ENCODE data around the gene SOX8. TPM values are rescaled to one million over a fixed set of nuclear protein-coding genes. Genes with fewer than 3 reads are reported as not detected.
A peak's percentile ranks its signal among the peaks of the same experiment; 100 is the strongest.

The SOX8 gene
- total RNA-seq, 1 experiment from 2014 or later = not detected

DNA sequence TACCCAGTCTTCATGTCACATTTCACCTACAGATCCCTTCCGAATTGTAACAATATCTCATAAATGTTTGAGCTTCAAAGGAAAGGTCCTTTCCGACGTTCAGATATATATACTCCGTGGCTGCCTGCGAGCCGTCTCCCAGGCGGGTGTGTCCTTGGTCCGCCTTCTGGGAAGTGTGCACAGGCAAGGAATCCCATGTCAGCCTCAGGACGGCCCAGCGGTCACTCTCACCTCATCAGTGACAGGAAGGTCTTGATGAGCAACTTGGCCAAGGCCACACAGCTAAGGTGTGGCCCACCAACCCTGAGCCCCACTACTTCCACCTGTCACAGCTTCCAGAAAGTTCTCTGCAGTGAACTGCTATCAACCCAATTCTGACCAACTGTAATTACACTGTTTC is 15.1 kb upstream of the SOX8 start:
- TF ChIP-seq CTCF (IDR thresholded peaks at IDR 0.05; ENCODE audit: unreplicated experiment) = no peak
- no peak overlapping the region for H3K4me3 Mint-ChIP-seq (ENCODE audit: unreplicated experiment)
- intact Hi-C loops (cut with micrococcal nuclease) = no loop called here
- peaks cover 6% of the 10 kb centered on the region for H3K36me3 Mint-ChIP-seq (ENCODE audit: insufficient read depth, unreplicated experiment)
- peaks cover 17% of the 10 kb centered on the region for H3K9me3 Mint-ChIP-seq (ENCODE audit: unreplicated experiment)
- H3K27me3 Mint-ChIP-seq (ENCODE audit: insufficient read depth, unreplicated experiment) = no peaks in the 10 kb centered on the region
- H3K4me1 Mint-ChIP-seq (ENCODE audit: insufficient read depth, unreplicated experiment) = no peaks in the 10 kb centered on the region
- ChIA-PET POLR2A (no interaction called here), CTCF (no interaction called here)
- BruUV-seq (replicated peaks) = no TSS peak
- H3K27ac Mint-ChIP-seq (ENCODE audit: low read depth, unreplicated experiment) = no peak overlapping the region
- no peak for DNase-seq (ENCODE audit: unreplicated experiment)

DNA sequence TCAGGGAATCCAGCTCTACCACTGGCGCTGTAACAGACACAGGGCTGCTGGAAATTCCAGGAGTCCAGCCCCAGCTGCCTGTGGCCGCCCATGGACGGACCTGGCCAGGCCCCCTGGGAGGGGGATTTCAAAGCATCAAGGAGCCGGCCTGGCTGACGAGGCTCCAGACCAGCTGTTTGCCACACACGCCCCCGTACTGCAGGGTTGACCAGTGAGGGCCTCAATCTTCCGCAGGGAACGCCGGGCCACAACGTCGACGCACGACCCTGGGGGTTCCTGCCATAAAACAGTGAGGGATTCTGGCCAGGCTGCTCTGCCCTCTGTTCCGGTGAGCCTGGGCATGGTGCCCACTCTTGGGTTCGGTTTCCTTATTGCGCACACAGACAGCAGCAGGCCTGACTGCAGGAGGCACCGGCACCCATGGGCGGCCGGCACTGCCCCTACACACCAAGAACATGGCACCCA is 14.5 kb upstream of the SOX8 start:
- intact Hi-C loops (cut with micrococcal nuclease) = no loop called here
- Mint-ChIP-seq H3K9me3 (ENCODE audit: unreplicated experiment) (peaks cover 17% of the 10 kb centered on the region), H3K4me3 (ENCODE audit: unreplicated experiment) (no peak overlapping the region), H3K36me3 (ENCODE audit: insufficient read depth, unreplicated experiment) (peaks cover 6% of the 10 kb centered on the region), H3K4me1 (ENCODE audit: insufficient read depth, unreplicated experiment) (no peaks in the 10 kb centered on the region), H3K27ac (ENCODE audit: low read depth, unreplicated experiment) (no peak overlapping the region), H3K27me3 (ENCODE audit: insufficient read depth, unreplicated experiment) (no peaks in the 10 kb centered on the region)
- ChIA-PET CTCF (no interaction called here), POLR2A (no interaction called here)
- no peak for TF ChIP-seq CTCF (IDR thresholded peaks at IDR 0.05; ENCODE audit: unreplicated experiment)
- no TSS peak for BruUV-seq (replicated peaks)
- DNase-seq (ENCODE audit: unreplicated experiment) = no peak

- TF ChIP-seq CTCF (IDR thresholded peaks at IDR 0.05; ENCODE audit: unreplicated experiment) = no peak
- Mint-ChIP-seq H3K4me3 (ENCODE audit: unreplicated experiment) (no peak overlapping the region), H3K4me1 (ENCODE audit: insufficient read depth, unreplicated experiment) (no peaks in the 10 kb centered on the region), H3K27me3 (ENCODE audit: insufficient read depth, unreplicated experiment) (no peaks in the 10 kb centered on the region), H3K36me3 (ENCODE audit: insufficient read depth, unreplicated experiment) (peaks cover 6% of the 10 kb centered on the region), H3K27ac (ENCODE audit: low read depth, unreplicated experiment) (no peak overlapping the region), H3K9me3 (ENCODE audit: unreplicated experiment) (peaks cover 17% of the 10 kb centered on the region)
- POLR2A ChIA-PET = no interaction called here
- no TSS peak for BruUV-seq (replicated peaks)
- CTCF ChIA-PET = interaction anchor here (0.9 kb wide), 1 partner anchor 90 kb away, joined by 3 read pairs; no protein-coding TSS in a partner anchor
- intact Hi-C loops (cut with micrococcal nuclease) = no loop called here
- no peak for DNase-seq (ENCODE audit: unreplicated experiment)
These were observed 13.8 kb upstream of the SOX8 start for GRCh38 chr16:967546-968295.

DNA sequence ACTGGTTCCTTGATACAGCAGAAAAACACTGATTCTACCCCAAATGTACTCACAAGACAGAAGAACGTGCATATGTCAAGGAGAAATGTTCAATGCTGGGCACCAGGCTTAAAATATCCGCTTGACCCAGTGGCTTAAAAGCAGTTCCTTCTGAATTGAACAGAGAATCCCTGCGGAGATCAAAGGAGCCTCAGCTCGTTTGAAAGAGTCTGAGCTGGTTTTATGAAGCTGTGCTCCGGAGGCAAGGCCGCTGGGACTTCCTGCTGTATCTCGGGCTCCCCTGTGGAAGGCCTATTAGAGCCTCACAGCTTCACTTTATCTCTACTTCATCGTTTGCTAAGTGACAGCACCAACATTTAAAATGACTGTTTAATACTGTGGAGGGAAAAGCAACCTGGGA is 12.9 kb upstream of the SOX8 start:
- ChIA-PET CTCF (interaction anchor here (0.9 to 1.0 kb wide), 2 partner anchors 89 kb away, joined by 3 read pairs; no protein-coding TSS in a partner anchor), POLR2A (no interaction called here)
- DNase-seq (ENCODE audit: unreplicated experiment) = no peak
- H3K36me3 Mint-ChIP-seq (ENCODE audit: insufficient read depth, unreplicated experiment) = peaks cover 6% of the 10 kb centered on the region
- no peaks in the 10 kb centered on the region for H3K27me3 Mint-ChIP-seq (ENCODE audit: insufficient read depth, unreplicated experiment)
- BruUV-seq (replicated peaks) = no TSS peak
- TF ChIP-seq CTCF (IDR thresholded peaks at IDR 0.05; ENCODE audit: unreplicated experiment) = no peak
- no peak overlapping the region for H3K27ac Mint-ChIP-seq (ENCODE audit: low read depth, unreplicated experiment)
- H3K9me3 Mint-ChIP-seq (ENCODE audit: unreplicated experiment) = peaks cover 17% of the 10 kb centered on the region
- intact Hi-C loops (cut with micrococcal nuclease) = no loop called here
- no peaks in the 10 kb centered on the region for H3K4me1 Mint-ChIP-seq (ENCODE audit: insufficient read depth, unreplicated experiment)
- peak overlapping the region; percentile 66 for H3K4me3 Mint-ChIP-seq (ENCODE audit: unreplicated experiment)

Measured in MCF 10A (cell line).